NCI-H510A (cell line): Measurements from ENCODE around the gene CC2D2A.

Experiments used
- DNase-seq: peaks from one replicate; lab custom pipeline; 2025; lab: John Stamatoyannopoulos, UW

CC2D2A gene

DNA sequence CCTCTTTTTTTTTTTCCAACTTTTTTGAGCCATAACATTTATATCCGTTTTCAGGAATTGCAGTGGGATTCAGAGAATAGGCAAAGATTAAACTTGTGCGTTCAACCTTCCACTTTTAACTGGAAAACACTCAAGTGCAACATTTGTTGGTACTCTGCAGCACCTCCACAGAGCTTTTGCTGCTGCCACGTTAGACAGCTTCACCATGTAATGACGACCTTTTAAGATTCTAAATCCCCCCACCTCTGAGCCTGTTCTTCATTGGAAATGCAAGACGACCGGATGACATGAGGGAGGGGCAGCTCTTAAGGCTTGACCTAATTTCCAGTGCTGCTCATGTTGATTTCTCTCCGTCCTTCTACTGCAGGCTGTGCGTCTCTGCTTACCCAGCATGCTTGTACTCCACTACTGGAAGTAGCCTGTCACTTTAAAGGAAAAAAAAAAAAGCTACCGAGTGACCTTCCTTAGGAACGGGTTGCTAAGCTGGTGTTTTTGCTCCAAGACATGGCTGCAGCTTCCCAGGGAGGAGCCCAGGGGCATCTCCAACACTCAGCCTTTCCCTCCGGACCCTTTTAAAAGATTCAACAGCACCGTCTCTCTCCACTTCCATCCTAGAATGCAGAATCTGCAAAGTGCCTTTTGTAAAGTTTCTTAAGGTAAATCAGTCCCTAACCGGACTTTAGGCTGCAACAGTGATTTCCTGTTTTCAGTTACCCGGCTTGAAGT, at the start of gene CC2D2A:
TSS of gene CC2D2A (plus strand) at position 481 of the 726 bp plus-strand sequence. CDS start 6,051 bp downstream, outside the sequence.
- no peak for DNase-seq

DNA sequence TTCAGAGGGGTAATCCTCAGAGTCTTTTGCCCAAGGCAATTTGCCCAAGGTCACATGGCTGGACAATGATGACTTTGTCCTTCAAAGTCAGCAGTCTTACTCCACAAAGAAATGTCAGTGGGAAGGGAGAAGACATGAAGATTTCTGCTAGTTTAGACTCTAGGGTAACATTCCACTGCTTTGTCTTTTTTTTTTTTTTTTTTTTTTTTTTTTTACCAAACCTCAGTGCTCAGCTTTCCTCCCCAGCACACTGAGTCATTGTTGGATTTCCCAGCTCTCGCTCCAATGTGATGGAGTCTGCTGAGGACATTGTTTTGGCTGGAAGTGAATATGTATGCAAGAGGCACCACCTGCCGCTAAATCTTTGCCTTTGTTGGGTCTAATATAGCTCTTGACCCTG, 49.0 kb upstream of the CC2D2A start:
- DNase-seq: no peak

DNA sequence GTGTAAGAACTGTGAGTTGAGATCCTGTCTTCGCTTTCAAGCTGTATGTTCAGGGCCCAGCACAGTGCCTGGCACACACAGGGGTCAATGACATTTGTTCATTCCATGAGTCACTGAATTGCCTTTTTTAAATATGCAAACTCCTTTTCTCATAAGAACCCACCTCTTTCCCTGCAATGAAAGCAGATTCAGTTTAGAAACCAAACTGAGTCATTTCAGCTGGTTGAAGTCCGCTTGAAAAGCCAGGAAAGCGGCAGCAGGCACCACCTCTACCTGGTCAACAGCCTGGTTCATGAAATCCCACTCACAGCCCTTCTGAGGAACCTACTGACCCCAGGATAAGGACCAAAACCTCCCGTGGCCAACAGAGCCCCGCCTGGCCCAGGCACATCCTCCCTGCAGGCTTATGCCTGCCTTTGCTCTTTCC, 46.4 kb upstream of the CC2D2A start:
- DNase-seq: no peak

DNA sequence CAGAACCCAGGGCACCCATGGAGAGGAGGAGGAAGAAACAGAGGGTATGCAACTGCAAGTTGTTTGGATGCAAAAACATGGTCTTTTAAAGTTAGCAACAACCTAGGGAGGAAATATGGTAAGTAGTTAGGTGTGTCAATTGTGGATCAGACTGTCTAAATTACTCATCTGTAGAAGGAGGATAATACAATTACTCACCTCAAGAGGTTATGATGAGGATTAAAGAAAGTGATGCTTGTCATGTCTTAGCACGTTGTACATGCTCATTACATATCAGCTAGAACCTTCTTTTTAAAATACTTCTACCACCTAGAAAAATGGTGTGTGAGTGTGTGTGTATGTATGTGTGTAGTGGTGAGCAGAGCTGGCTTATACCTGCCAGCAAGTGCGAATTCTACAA, 44.2 kb upstream of the CC2D2A start:
- no peak for DNase-seq

DNA sequence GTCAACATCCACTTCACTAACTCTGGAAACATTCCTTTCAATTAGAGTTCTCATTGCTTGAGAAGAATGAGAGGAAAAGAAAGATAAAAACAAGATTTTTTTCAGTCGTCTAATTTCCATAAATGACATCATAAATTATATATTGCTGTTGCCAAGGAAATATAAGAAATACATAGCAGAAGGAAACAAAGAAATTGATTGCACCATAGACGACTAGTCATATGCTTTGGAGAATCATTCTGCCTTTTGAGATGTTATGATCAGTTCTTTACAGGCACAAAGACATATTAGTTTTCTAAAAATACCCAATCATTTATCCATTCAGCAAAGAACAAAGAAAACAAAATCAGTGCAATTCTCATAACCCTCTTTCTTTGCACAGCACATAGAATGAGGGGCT, 42.5 kb upstream of the CC2D2A start:
- no peak for DNase-seq

GRCh38 chr4:15427701-15428100, 42.0 kb upstream of the CC2D2A start, which contains the start of gene C1QTNF7:
Gene C1QTNF7 (plus strand): TSS chr4:15428033. CDS start chr4:15435744, 7,711 bp downstream.
- DNase-seq: no peak

- no peak for DNase-seq
These were observed 41.1 kb upstream of the CC2D2A start for GRCh38 chr4:15428611-15429010.

- no peak for DNase-seq
These were observed 35.6 kb upstream of the CC2D2A start for GRCh38 chr4:15434091-15434490.

DNA sequence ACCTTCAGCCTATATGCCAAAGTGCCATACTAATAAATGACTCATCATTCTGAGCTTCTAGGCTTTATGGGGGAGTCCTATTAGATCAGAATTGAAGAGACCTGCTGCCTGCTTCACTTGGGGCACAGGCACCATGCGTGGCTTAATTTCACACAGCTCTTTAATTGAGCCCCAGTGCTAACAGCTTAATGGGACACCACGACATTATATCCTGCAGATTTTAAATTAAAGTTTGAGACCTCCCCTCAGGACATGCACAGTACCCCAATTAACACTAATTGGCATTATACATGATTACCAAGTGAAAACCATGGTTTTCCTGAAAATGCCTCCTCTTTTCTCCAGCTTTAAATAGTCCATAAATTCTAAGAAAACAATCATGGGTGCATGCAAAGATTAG, 35.0 kb upstream of the CC2D2A start:
- no peak for DNase-seq

- DNase-seq: no peak
These were observed 33.2 kb upstream of the CC2D2A start for GRCh38 chr4:15436513-15436912.

GRCh38 chr4:15438939-15439524, 30.6 kb upstream of the CC2D2A start:
- DNase-seq: no peak

- no peak for DNase-seq
These were observed 26.1 kb upstream of the CC2D2A start for GRCh38 chr4:15443371-15444160.

DNA sequence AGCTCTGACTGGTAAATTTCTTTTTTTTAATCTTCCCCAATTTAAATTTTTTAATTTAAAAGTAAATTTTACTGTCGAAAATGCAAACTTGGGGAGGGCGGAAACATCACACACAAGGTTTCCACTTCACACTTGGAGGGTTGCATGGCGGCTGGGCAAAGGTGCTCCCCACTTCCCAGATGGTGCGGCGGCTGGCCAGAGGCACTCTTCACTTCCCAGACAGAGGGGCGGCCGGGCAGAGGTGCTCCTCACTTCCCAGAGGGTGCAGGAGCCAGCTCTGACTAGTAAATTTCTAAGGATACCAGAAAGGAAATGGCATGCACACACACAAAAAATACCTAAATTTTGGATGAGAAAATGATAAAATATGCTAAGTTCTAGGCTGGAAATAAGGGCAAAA, 25.4 kb upstream of the CC2D2A start:
- no peak for DNase-seq

DNA sequence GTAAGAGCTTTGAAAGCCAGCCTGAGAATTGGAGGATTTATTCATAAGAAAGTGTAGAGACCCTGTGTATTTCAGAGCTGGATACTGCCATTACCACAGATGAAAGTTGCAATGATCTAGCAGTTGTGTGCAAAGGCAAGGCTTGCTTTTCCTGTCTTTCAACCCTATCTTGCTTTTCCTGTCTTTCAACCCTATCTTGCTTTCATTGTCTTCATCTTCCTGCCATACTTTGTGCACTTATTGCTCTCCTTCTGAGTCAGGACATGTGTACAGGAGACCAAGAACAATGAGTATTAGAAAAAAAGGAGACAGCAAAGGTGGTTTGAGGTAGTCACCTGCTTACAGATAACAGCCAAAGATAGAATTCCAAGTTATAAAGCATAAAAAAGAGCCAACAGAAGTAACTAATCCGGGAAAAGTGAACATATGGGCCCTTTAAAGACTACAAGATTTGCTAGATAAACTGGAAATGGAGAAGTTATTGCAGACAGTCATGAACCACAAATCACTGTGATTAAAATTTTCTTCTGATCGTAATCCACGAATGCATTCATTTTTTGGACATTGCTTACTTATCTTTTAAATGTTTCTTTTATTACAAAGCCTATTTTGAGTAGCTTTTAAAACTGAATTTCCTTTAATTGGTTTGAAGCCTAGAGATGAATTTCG, 24.7 kb upstream of the CC2D2A start:
- DNase-seq: no peak

DNA sequence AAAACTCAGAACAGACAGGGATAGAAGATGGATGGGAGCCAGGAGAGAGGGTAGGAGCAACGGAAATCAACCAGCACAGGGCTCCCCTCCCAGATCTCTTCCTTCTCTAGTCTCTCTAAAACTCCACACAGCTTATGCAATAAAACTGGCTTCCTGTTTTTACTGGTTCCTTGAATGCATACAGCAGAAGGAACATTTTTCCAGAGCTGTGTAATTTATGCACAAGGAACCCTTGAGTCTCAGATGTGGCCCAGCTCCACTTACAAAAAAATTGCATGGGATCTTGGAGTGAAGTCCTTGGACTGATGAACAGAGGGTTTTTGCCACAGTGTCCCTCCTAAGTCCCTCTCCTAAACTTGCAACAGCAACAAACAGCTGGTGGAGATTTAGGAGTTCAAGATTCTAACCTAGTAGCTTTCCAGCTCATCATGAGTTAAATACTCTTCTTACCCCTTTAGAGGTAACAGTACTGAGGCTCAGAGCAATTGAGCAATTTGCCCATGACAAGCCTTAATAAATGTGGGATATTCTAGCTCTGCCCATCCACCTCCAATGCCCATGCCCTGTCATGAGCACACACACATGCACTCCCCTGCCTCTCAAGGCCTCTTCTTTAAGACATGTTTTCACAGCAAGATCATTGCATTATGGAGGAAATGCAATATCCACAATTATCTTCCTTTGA, 18.4 kb upstream of the CC2D2A start:
- DNase-seq: no peak

- DNase-seq: no peak
These were observed 17.6 kb upstream of the CC2D2A start for GRCh38 chr4:15451866-15452765.

DNA sequence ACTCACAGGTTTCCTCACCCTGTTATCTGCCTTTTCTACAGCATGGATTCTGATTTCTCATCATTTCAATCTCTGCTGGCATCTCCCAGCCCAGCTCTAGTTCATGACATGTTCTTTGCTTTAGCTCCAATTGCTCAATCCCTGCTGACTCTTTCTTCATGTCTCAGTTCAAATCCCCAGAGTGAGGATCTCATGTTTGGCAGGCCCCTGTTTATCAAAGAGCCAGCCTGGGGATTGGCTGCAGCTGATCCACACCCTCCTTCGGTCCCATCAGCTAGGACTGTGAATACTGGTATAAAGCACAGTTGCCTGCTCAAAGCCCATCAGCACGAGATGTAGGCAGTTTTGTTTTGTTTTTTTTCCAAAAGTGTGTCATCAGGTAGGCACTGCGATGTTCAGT, 14.4 kb upstream of the CC2D2A start:
- no peak for DNase-seq

DNA sequence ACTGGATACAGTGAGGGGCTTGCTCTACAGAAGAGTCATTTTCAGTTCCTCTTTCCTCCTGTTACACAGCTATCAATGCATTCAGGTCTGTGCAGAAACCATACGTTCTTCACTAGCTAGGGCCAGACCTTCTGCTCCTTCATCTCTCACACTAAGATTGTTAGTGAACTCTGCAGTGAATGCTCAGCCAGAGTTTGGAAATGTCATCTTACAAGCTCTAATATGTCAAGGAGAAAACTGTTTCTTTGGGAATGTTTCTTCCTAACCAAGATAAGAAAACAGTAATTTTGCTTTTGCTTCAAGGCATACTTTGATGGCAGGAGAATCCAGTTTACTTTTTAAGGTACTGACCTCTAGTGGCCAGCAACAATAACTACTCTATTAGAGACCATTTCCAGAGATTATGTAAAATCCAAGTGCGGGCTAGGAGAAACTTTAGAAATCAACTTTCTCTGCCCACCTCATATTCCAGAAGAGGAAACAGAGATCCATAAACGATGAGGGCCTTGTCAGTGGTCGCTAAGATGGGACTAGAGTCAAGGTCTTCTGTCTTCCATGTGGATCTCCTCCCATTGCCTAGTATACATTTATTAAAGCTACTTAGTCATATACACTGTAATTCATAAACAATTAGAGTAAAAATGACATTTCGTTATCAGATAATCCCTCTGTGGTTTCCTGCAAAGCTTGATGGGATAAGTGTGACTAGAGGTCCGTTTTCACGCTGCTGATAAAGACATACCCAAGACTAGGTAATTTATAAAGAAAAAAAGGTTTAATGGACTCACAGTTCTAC, 12.1 kb upstream of the CC2D2A start:
- DNase-seq: no peak

GRCh38 chr4:15458616-15459015, 11.1 kb upstream of the CC2D2A start:
- DNase-seq: no peak

- no peak for DNase-seq
These were observed 10.0 kb upstream of the CC2D2A start for GRCh38 chr4:15459706-15460105.
